A549 (cell line): ENCODE data around the gene THOC5. TPM values are rescaled to one million over a fixed set of nuclear protein-coding genes. Genes with fewer than 3 reads are reported as not detected.

Experiments
- ATAC-seq, 2 experiments: fragments of 200-7000 bp in 1 of 2; fragments of >200 bp in 1 of 2; cut with Nextera tagmentation in 1 of 2; cut with Tn5 transposase in 1 of 2; 3 replicates each; pipeline versions ENCODE4 v1.8.0 to v1.9.1; 2018 to 2020; ENCODE audit warnings: mild to moderate bottlenecking in 1 of 2, moderate library complexity in 1 of 2
- CTCF ChIA-PET: fragments of 300-600 bp; sonication (Branson Sonifier 250); formaldehyde crosslinking; extraction: SDS; loops from one replicate; lab custom pipeline; 2021; ENCODE audit warnings: antibody characterized with exemption, inconsistent platforms; lab: Yijun Ruan, JAX
- POLR2A ChIA-PET: fragments of 350-600 bp; formaldehyde crosslinking; extraction: SDS; loops from one replicate; lab custom pipeline; 2021; ENCODE audit warnings: antibody characterized with exemption, inconsistent platforms; lab: Yijun Ruan, JAX
- DNase-seq, 2 experiments: peaks; one replicate each; pipeline versions ENCODE4 v3.0.0 to v3.0.0-alpha.2; 2011 to 2016; ENCODE audit warnings: low read depth in 1 of 2, low spot score in 1 of 2
- FAIRE-seq: peaks from 2 replicates; lab custom pipeline; 2011; peaks lifted over from hg19 to GRCh38; lab: Jason Lieb, UNC
- H3K27ac ChIP-seq, 2 experiments: fragments of >200 bp; sonication (Bioruptor Twin); formaldehyde crosslinking; 3 replicates each; pipeline ENCODE4 v1.5.1; 2016 to 2017
- H3K4me1 ChIP-seq: fragments of >200 bp; sonication (Bioruptor Twin); formaldehyde crosslinking; 3 replicates; pipeline ENCODE4 v1.6.1; 2016
- H3K4me2 ChIP-seq: fragments of >200 bp; sonication (Bioruptor Twin); formaldehyde crosslinking; 3 replicates; pipeline ENCODE4 v1.6.1; 2016
- H3K4me3 ChIP-seq: fragments of >200 bp; sonication (Bioruptor Twin); formaldehyde crosslinking; 3 replicates; pipeline ENCODE4 v1.5.1; 2016
- H3K9me3 ChIP-seq: fragments of >200 bp; sonication (Bioruptor Twin); formaldehyde crosslinking; 3 replicates; pipeline ENCODE4 v1.6.1; 2016
- ATOH8 ChIP-seq: fragments of 250-450 bp; sonication (Bioruptor Pico); IDR thresholded peaks from 2 replicates; pipeline ENCODE4 v1.5.0; 2020; ENCODE audit warnings: low read depth, mild to moderate bottlenecking, moderate library complexity
- BCL3 ChIP-seq: fragments of >200 bp; sonication (Bioruptor Twin); formaldehyde crosslinking; IDR thresholded peaks from 3 replicates; pipeline ENCODE4 v1.6.1; 2016
- CBX2 ChIP-seq: fragments of 200-600 bp; sonication (generic); IDR thresholded peaks from 2 replicates; pipeline ENCODE4 v1.6.1; 2016; ENCODE audit warnings: low read depth, mild to moderate bottlenecking, borderline replicate concordance
- CTCF ChIP-seq: fragments of >200 bp; sonication (Bioruptor Twin); formaldehyde crosslinking; IDR thresholded peaks from 3 replicates; pipeline ENCODE4 v1.5.1; 2016
- EHMT2 ChIP-seq: fragments of 200-600 bp; sonication (generic); IDR thresholded peaks from 2 replicates; pipeline ENCODE4 v1.6.1; 2016; ENCODE audit warnings: antibody characterized with exemption, low read depth, mild to moderate bottlenecking, moderate library complexity
- ESRRA ChIP-seq: fragments of 150-350 bp; IDR thresholded peaks from 2 replicates; pipeline ENCODE4 v1.6.1; 2014; ENCODE audit warnings: mild to moderate bottlenecking, low read length, borderline replicate concordance
- FOSB ChIP-seq: fragments of 250-450 bp; sonication (Bioruptor Pico); IDR thresholded peaks from 2 replicates; pipeline ENCODE4 v1.5.0; 2020; ENCODE audit warnings: mild to moderate bottlenecking, moderate library complexity
- HDAC2 ChIP-seq: fragments of 200-600 bp; sonication (generic); IDR thresholded peaks from 2 replicates; pipeline ENCODE4 v1.6.1; 2016
- HOXB5 ChIP-seq: fragments of 250-450 bp; sonication (Bioruptor Pico); IDR thresholded peaks from 2 replicates; pipeline ENCODE4 v1.5.0; 2020; ENCODE audit warnings: mild to moderate bottlenecking, moderate library complexity
- JUN ChIP-seq, 2 experiments: fragments of >200 bp; sonication (Bioruptor Twin); formaldehyde crosslinking; IDR thresholded peaks; 2 replicates in 1 of 2; 3 replicates in 1 of 2; pipeline ENCODE4 v1.6.1; 2016 to 2017
- JUNB ChIP-seq: fragments of >200 bp; sonication (Bioruptor Twin); formaldehyde crosslinking; IDR thresholded peaks from 2 replicates; pipeline ENCODE4 v1.6.1; 2016
- KDM5A ChIP-seq: fragments of 200-600 bp; sonication (generic); IDR thresholded peaks from 2 replicates; pipeline ENCODE4 v1.6.1; 2016; ENCODE audit warnings: antibody characterized with exemption, mild to moderate bottlenecking
- MAX ChIP-seq: IDR thresholded peaks from 2 replicates; pipeline ENCODE4 v1.6.1; 2012
- PBX3 ChIP-seq: IDR thresholded peaks from 2 replicates; pipeline ENCODE4 v1.6.1; 2012
- PHF8 ChIP-seq: fragments of 200-600 bp; sonication (generic); IDR thresholded peaks from 2 replicates; pipeline ENCODE4 v1.6.1; 2016; ENCODE audit warnings: low read depth, mild to moderate bottlenecking, antibody characterized with exemption, moderate library complexity, borderline replicate concordance
- POLR2A ChIP-seq: IDR thresholded peaks from 2 replicates; pipeline ENCODE4 v1.6.1; 2012; ENCODE audit warnings: mild to moderate bottlenecking, low read length
- POLR2AphosphoS2 ChIP-seq: conservative IDR thresholded peaks from 2 replicates; pipeline ENCODE4 v1.6.1; 2012; ENCODE audit warnings: low read length, improper control_type of control experiment, inconsistent platforms
- RCOR1 ChIP-seq: fragments of 150-350 bp; IDR thresholded peaks from 2 replicates; pipeline ENCODE4 v1.6.1; 2014; ENCODE audit warnings: antibody characterized with exemption, low read length, low read depth
- REST ChIP-seq: fragments of 200-600 bp; sonication (generic); IDR thresholded peaks from 2 replicates; pipeline ENCODE4 v1.6.1; 2016; ENCODE audit warnings: antibody characterized with exemption, mild to moderate bottlenecking, moderate library complexity
- TFCP2L1 ChIP-seq: fragments of 250-450 bp; sonication (Bioruptor Pico); IDR thresholded peaks from 2 replicates; pipeline ENCODE4 v1.5.0; 2021; ENCODE audit warnings: mild to moderate bottlenecking
- ZC3H11A ChIP-seq: fragments of 450-650 bp; IDR thresholded peaks from 2 replicates; pipeline ENCODE4 v1.6.1; 2014; ENCODE audit warnings: antibody characterized with exemption, mild to moderate bottlenecking
- WGBS: methylation state at CpG from one replicate; pipeline ENCODE4 v1.1.6; 2017; ENCODE audit errors: missing lambda C conversion rate; 5-methylcytosine and 5-hydroxymethylcytosine counted together
- polyA plus RNA-seq, 4 experiments: library from polyadenylated mRNA; depleted of rRNA in 3 of 4; stranded (reverse); fragments of >200 nt; fragmentation: RNase III in 1 of 4; extraction: RNeasy Plus Mini Kit Qiagen cat#74134 plus additional on column Dnase treatment in 1 of 4; gene quantifications; 2 replicates in 3 of 4; 3 replicates in 1 of 4; pipeline ENCODE4 v1.2.3, GENCODE V29; 2011 to 2017

Gene THOC5
- polyA plus RNA-seq, 2 of the 4 experiments (the other 2 are of a cell fraction), result 24.1 to 43.3 TPM

GRCh38 chr22:29574762-29575450 lies 21.3 kb upstream of the THOC5 start:
- TF ChIP-seq JUN (IDR thresholded peaks at IDR 0.05) (no peak), REST (peak; percentile 37; the same call in 1 of the 2 replicates), EHMT2 (no peak)
- ChIA-PET CTCF (interaction anchor here (0.5 to 0.6 kb wide), 3 partner anchors 9 to 151 kb away, joined by 3 to 4 read pairs (median 3); no protein-coding TSS in a partner anchor), POLR2A (interaction anchor here (0.7 kb wide), 1 partner anchor 11 kb away, joined by 4 read pairs; no protein-coding TSS in a partner anchor)
- ATAC-seq (peak in 1 of 2 experiments; percentile 27; a peak in 2 of 6 replicates), FAIRE-seq (no peak), DNase-seq (no peak)
- no peaks in the 10 kb centered on the region for H3K9me3 ChIP-seq
- peak overlapping the region; percentile 56 for H3K4me2 ChIP-seq
- 68% methylated on average over 7 of the region's 7 CpGs for WGBS
- H3K27ac ChIP-seq, result peak overlapping the region in 1 of 2 experiments; percentile 42; a peak in 1 of 6 replicates
- peaks cover 15% of the 10 kb centered on the region for H3K4me1 ChIP-seq
- no peak overlapping the region for H3K4me3 ChIP-seq

- WGBS, result 92% methylated on average over 2 of the region's 2 CpGs
- TF ChIP-seq FOSB (CRISPR knock-in tag), result no peak
- no peak for TF ChIP-seq REST
- no peak for TF ChIP-seq RCOR1
- TF ChIP-seq PBX3, result no peak
- TF ChIP-seq JUNB, result no peak
- TF ChIP-seq MAX, result no peak
- no peak for TF ChIP-seq ESRRA
- TF ChIP-seq KDM5A, result no peak
- no peak for TF ChIP-seq CTCF
- TF ChIP-seq JUN (IDR thresholded peaks at IDR 0.05), result no peak
- no peak for TF ChIP-seq CBX2
- no peak for TF ChIP-seq ZC3H11A
- TF ChIP-seq HDAC2, result no peak
- no peak for TF ChIP-seq POLR2AphosphoS2
- TF ChIP-seq ATOH8 (CRISPR knock-in tag), result no peak
- TF ChIP-seq POLR2A, result no peak
- TF ChIP-seq PHF8, result no peak
- no peak for TF ChIP-seq HOXB5 (CRISPR knock-in tag)
- no peak for TF ChIP-seq TFCP2L1
- no peak for TF ChIP-seq BCL3
- TF ChIP-seq, all 56 proteins: peak for 0
- no peak for FAIRE-seq
- DNase-seq, result no peak
- ChIA-PET POLR2A (no interaction called here), CTCF (interaction anchor here (0.5 to 1.7 kb wide), 3 partner anchors 11 to 119 kb away, joined by 3 to 5 read pairs (median 3); partner anchors contain the start of gene THOC5)
- H3K4me1 ChIP-seq, result peaks cover 11% of the 10 kb centered on the region
- H3K9me3 ChIP-seq, result no peaks in the 10 kb centered on the region
- H3K27ac ChIP-seq, result no peak overlapping the region
- ATAC-seq, result no peak
- no peak overlapping the region for H3K4me2 ChIP-seq
- H3K4me3 ChIP-seq, result no peak overlapping the region
Measured at GRCh38 chr22:29570912-29571549, 17.5 kb upstream of the THOC5 start.
